Measurements from ENCODE around the gene ADGRL3. TPM values are rescaled to one million over a fixed set of nuclear protein-coding genes. Genes with fewer than 3 reads are reported as not detected.

Gene ADGRL3
- total RNA-seq, 1 experiment from 2014 or later = not detected

- Histone ChIP-seq H3K9me3 (ENCODE audit: low read length) (peaks cover 19% of the 10 kb centered on the region), H3K4me3 (ENCODE audit: low read length) (no peak overlapping the region), H3K9me2 (replicated peaks; ENCODE audit: insufficient read depth, low read length) (no peaks in the 10 kb centered on the region), H2AFZ (ENCODE audit: low read length) (no peak overlapping the region), H4K20me1 (ENCODE audit: insufficient read depth, low read depth, low read length) (no peaks in the 10 kb centered on the region), H3K4me1 (ENCODE audit: low read length) (no peaks in the 10 kb centered on the region), H3K79me2 (ENCODE audit: low read length) (no peaks in the 10 kb centered on the region), H3K9ac (ENCODE audit: low read length) (no peak overlapping the region), H3K27ac (ENCODE audit: low read length) (no peak overlapping the region), H3K4me2 (ENCODE audit: low read depth, low read length, poor library complexity, severe bottlenecking) (no peak overlapping the region), H3K27me3 (ENCODE audit: low read length) (no peaks in the 10 kb centered on the region), H3K36me3 (ENCODE audit: insufficient read depth, low read length) (no peaks in the 10 kb centered on the region)
- DNase-seq = no peak
Measured at GRCh38 chr4:61447918-61448317, 247.8 kb downstream of the ADGRL3 start.

GRCh38 chr4:61451935-61452334 is 251.8 kb downstream of the ADGRL3 start:
- no peak overlapping the region for H3K4me2 ChIP-seq (ENCODE audit: low read depth, low read length, poor library complexity, severe bottlenecking)
- no peaks in the 10 kb centered on the region for H3K9me2 ChIP-seq (replicated peaks; ENCODE audit: insufficient read depth, low read length)
- no peak overlapping the region for H3K27ac ChIP-seq (ENCODE audit: low read length)
- no peaks in the 10 kb centered on the region for H3K4me1 ChIP-seq (ENCODE audit: low read length)
- no peaks in the 10 kb centered on the region for H3K79me2 ChIP-seq (ENCODE audit: low read length)
- H4K20me1 ChIP-seq (ENCODE audit: insufficient read depth, low read depth, low read length) = no peaks in the 10 kb centered on the region
- H2AFZ ChIP-seq (ENCODE audit: low read length) = no peak overlapping the region
- H3K4me3 ChIP-seq (ENCODE audit: low read length) = no peak overlapping the region
- H3K36me3 ChIP-seq (ENCODE audit: insufficient read depth, low read length) = no peaks in the 10 kb centered on the region
- no peak for DNase-seq
- H3K9ac ChIP-seq (ENCODE audit: low read length) = no peak overlapping the region
- peaks cover 19% of the 10 kb centered on the region for H3K9me3 ChIP-seq (ENCODE audit: low read length)
- H3K27me3 ChIP-seq (ENCODE audit: low read length) = no peaks in the 10 kb centered on the region

- Histone ChIP-seq H3K4me1 (ENCODE audit: low read length) (no peaks in the 10 kb centered on the region), H4K20me1 (ENCODE audit: insufficient read depth, low read depth, low read length) (no peaks in the 10 kb centered on the region), H3K4me2 (ENCODE audit: low read depth, low read length, poor library complexity, severe bottlenecking) (no peak overlapping the region), H3K79me2 (ENCODE audit: low read length) (no peaks in the 10 kb centered on the region), H3K4me3 (ENCODE audit: low read length) (no peak overlapping the region), H3K27ac (ENCODE audit: low read length) (no peak overlapping the region), H3K36me3 (ENCODE audit: insufficient read depth, low read length) (no peaks in the 10 kb centered on the region), H3K9me3 (ENCODE audit: low read length) (peaks cover 15% of the 10 kb centered on the region), H3K27me3 (ENCODE audit: low read length) (no peaks in the 10 kb centered on the region), H2AFZ (ENCODE audit: low read length) (no peak overlapping the region), H3K9me2 (replicated peaks; ENCODE audit: insufficient read depth, low read length) (no peaks in the 10 kb centered on the region), H3K9ac (ENCODE audit: low read length) (no peak overlapping the region)
- DNase-seq = no peak
Measured at GRCh38 chr4:61461956-61462355, 261.8 kb downstream of the ADGRL3 start.

GRCh38 chr4:61462451-61463326 is 262.6 kb downstream of the ADGRL3 start:
- H3K4me3 ChIP-seq (ENCODE audit: low read length) = no peak overlapping the region
- H3K27ac ChIP-seq (ENCODE audit: low read length) = no peak overlapping the region
- DNase-seq = no peak
- H3K4me2 ChIP-seq (ENCODE audit: low read depth, low read length, poor library complexity, severe bottlenecking) = no peak overlapping the region
- no peak overlapping the region for H2AFZ ChIP-seq (ENCODE audit: low read length)
- no peaks in the 10 kb centered on the region for H3K4me1 ChIP-seq (ENCODE audit: low read length)
- H3K79me2 ChIP-seq (ENCODE audit: low read length) = no peaks in the 10 kb centered on the region
- no peaks in the 10 kb centered on the region for H3K36me3 ChIP-seq (ENCODE audit: insufficient read depth, low read length)
- H3K9ac ChIP-seq (ENCODE audit: low read length) = no peak overlapping the region
- no peaks in the 10 kb centered on the region for H4K20me1 ChIP-seq (ENCODE audit: insufficient read depth, low read depth, low read length)
- H3K9me3 ChIP-seq (ENCODE audit: low read length) = peaks cover 14% of the 10 kb centered on the region
- no peaks in the 10 kb centered on the region for H3K9me2 ChIP-seq (replicated peaks; ENCODE audit: insufficient read depth, low read length)
- H3K27me3 ChIP-seq (ENCODE audit: low read length) = no peaks in the 10 kb centered on the region

- H3K36me3 ChIP-seq (ENCODE audit: insufficient read depth, low read length) = no peaks in the 10 kb centered on the region
- no peaks in the 10 kb centered on the region for H3K27me3 ChIP-seq (ENCODE audit: low read length)
- no peak overlapping the region for H3K4me3 ChIP-seq (ENCODE audit: low read length)
- H3K9ac ChIP-seq (ENCODE audit: low read length) = no peak overlapping the region
- no peak overlapping the region for H2AFZ ChIP-seq (ENCODE audit: low read length)
- no peaks in the 10 kb centered on the region for H4K20me1 ChIP-seq (ENCODE audit: insufficient read depth, low read depth, low read length)
- no peaks in the 10 kb centered on the region for H3K4me1 ChIP-seq (ENCODE audit: low read length)
- H3K9me3 ChIP-seq (ENCODE audit: low read length) = peaks cover 19% of the 10 kb centered on the region
- H3K27ac ChIP-seq (ENCODE audit: low read length) = no peak overlapping the region
- H3K4me2 ChIP-seq (ENCODE audit: low read depth, low read length, poor library complexity, severe bottlenecking) = no peak overlapping the region
- no peaks in the 10 kb centered on the region for H3K9me2 ChIP-seq (replicated peaks; ENCODE audit: insufficient read depth, low read length)
- no peak for DNase-seq
- no peaks in the 10 kb centered on the region for H3K79me2 ChIP-seq (ENCODE audit: low read length)
Measured at GRCh38 chr4:61468024-61468720, 268.0 kb downstream of the ADGRL3 start.

GRCh38 chr4:61473306-61473705 is 273.2 kb downstream of the ADGRL3 start:
- peaks cover 17% of the 10 kb centered on the region for H3K9me3 ChIP-seq (ENCODE audit: low read length)
- no peaks in the 10 kb centered on the region for H3K27me3 ChIP-seq (ENCODE audit: low read length)
- H3K9ac ChIP-seq (ENCODE audit: low read length) = no peak overlapping the region
- H3K27ac ChIP-seq (ENCODE audit: low read length) = no peak overlapping the region
- H3K9me2 ChIP-seq (replicated peaks; ENCODE audit: insufficient read depth, low read length) = no peaks in the 10 kb centered on the region
- H3K79me2 ChIP-seq (ENCODE audit: low read length) = no peaks in the 10 kb centered on the region
- H3K36me3 ChIP-seq (ENCODE audit: insufficient read depth, low read length) = no peaks in the 10 kb centered on the region
- no peak overlapping the region for H3K4me3 ChIP-seq (ENCODE audit: low read length)
- H3K4me1 ChIP-seq (ENCODE audit: low read length) = no peaks in the 10 kb centered on the region
- DNase-seq = no peak
- no peaks in the 10 kb centered on the region for H4K20me1 ChIP-seq (ENCODE audit: insufficient read depth, low read depth, low read length)
- no peak overlapping the region for H3K4me2 ChIP-seq (ENCODE audit: low read depth, low read length, poor library complexity, severe bottlenecking)
- no peak overlapping the region for H2AFZ ChIP-seq (ENCODE audit: low read length)

- no peaks in the 10 kb centered on the region for H3K4me1 ChIP-seq (ENCODE audit: low read length)
- H3K9me3 ChIP-seq (ENCODE audit: low read length) = peaks cover 16% of the 10 kb centered on the region
- H3K79me2 ChIP-seq (ENCODE audit: low read length) = no peaks in the 10 kb centered on the region
- H3K9ac ChIP-seq (ENCODE audit: low read length) = no peak overlapping the region
- no peak for DNase-seq
- H3K4me2 ChIP-seq (ENCODE audit: low read depth, low read length, poor library complexity, severe bottlenecking) = no peak overlapping the region
- H3K4me3 ChIP-seq (ENCODE audit: low read length) = no peak overlapping the region
- H2AFZ ChIP-seq (ENCODE audit: low read length) = no peak overlapping the region
- H3K27me3 ChIP-seq (ENCODE audit: low read length) = no peaks in the 10 kb centered on the region
- H3K9me2 ChIP-seq (replicated peaks; ENCODE audit: insufficient read depth, low read length) = no peaks in the 10 kb centered on the region
- H3K27ac ChIP-seq (ENCODE audit: low read length) = no peak overlapping the region
- H3K36me3 ChIP-seq (ENCODE audit: insufficient read depth, low read length) = no peaks in the 10 kb centered on the region
- no peaks in the 10 kb centered on the region for H4K20me1 ChIP-seq (ENCODE audit: insufficient read depth, low read depth, low read length)
Measured at GRCh38 chr4:61478340-61478739, 278.2 kb downstream of the ADGRL3 start.

GRCh38 chr4:61485056-61485455 is 284.9 kb downstream of the ADGRL3 start:
- H3K27ac ChIP-seq (ENCODE audit: low read length) = no peak overlapping the region
- H4K20me1 ChIP-seq (ENCODE audit: insufficient read depth, low read depth, low read length) = no peaks in the 10 kb centered on the region
- H3K4me3 ChIP-seq (ENCODE audit: low read length) = no peak overlapping the region
- H3K79me2 ChIP-seq (ENCODE audit: low read length) = no peaks in the 10 kb centered on the region
- H3K9ac ChIP-seq (ENCODE audit: low read length) = no peak overlapping the region
- H3K9me3 ChIP-seq (ENCODE audit: low read length) = peaks cover 22% of the 10 kb centered on the region
- no peak overlapping the region for H3K4me2 ChIP-seq (ENCODE audit: low read depth, low read length, poor library complexity, severe bottlenecking)
- H3K36me3 ChIP-seq (ENCODE audit: insufficient read depth, low read length) = no peaks in the 10 kb centered on the region
- no peaks in the 10 kb centered on the region for H3K27me3 ChIP-seq (ENCODE audit: low read length)
- no peaks in the 10 kb centered on the region for H3K4me1 ChIP-seq (ENCODE audit: low read length)
- no peak for DNase-seq
- H3K9me2 ChIP-seq (replicated peaks; ENCODE audit: insufficient read depth, low read length) = no peaks in the 10 kb centered on the region
- no peak overlapping the region for H2AFZ ChIP-seq (ENCODE audit: low read length)
